Activated CD8-positive, alpha-beta memory T cell treated with anti-CD3 and anti-CD28 coated beads for 1 hour (primary cell): ENCODE measurements around the gene SMOC1.

Experiments
- DNase-seq, 2 donors: peaks; one replicate each; pipeline ENCODE4 v3.0.0-alpha.2; 2020; ENCODE audit warnings: low read depth in 1 of 2; ENCODE audit errors: extremely low read depth in 1 of 2

Gene SMOC1

GRCh38 chr14:70077720-70078119 is 198.5 kb downstream of the SMOC1 start:
- no peak for DNase-seq

GRCh38 chr14:70078329-70078728 is 199.1 kb downstream of the SMOC1 start:
- DNase-seq = no peak

GRCh38 chr14:70080076-70080475 is 200.9 kb downstream of the SMOC1 start:
- no peak for DNase-seq
